Left renal cortex interstitium (tissue), 4 donors: ENCODE data around the gene SHROOM1. TPM values are rescaled to one million over a fixed set of nuclear protein-coding genes. Genes with fewer than 3 reads are reported as not detected.

ENCODE experiments used
- DNase-seq, 4 donors: peaks; one replicate each; pipeline ENCODE4 v3.0.0-alpha.2; 2013; ENCODE audit warnings: low read depth in 4 of 4, low spot score in 2 of 4, missing footprints in 1 of 4
- polyA plus RNA-seq, 4 donors: library from polyadenylated mRNA; unstranded; fragments of 120-200 nt; gene quantifications; one replicate each; pipeline ENCODE4 v1.2.1, GENCODE V29; 2013; ENCODE audit not compliant: insufficient read length in 4 of 4

The SHROOM1 gene
- polyA plus RNA-seq, 4 donors: 11.6 to 22.7 (median 18.4) TPM

GRCh38 chr5:132825033-132825833 is 5.2 kb downstream of the SHROOM1 start:
- no peak for DNase-seq

GRCh38 chr5:132824426-132824825 is 6.0 kb downstream of the SHROOM1 start:
- DNase-seq: no peak

- DNase-seq: no peak
Measured at GRCh38 chr5:132823481-132824050, 6.9 kb downstream of the SHROOM1 start.

- no peak for DNase-seq
Measured at GRCh38 chr5:132822650-132823480, 7.6 kb downstream of the SHROOM1 start.

- no peak for DNase-seq
Measured at GRCh38 chr5:132821791-132822190, 8.7 kb downstream of the SHROOM1 start.

- no peak for DNase-seq
Measured at GRCh38 chr5:132821350-132821749, 9.1 kb downstream of the SHROOM1 start.

GRCh38 chr5:132820162-132820754 is 10.2 kb downstream of the SHROOM1 start:
- peak in 1 of 4 donors; percentile 88 for DNase-seq

GRCh38 chr5:132819468-132819867 is 11.0 kb downstream of the SHROOM1 start:
- no peak for DNase-seq

GRCh38 chr5:132817011-132817410 is 13.4 kb downstream of the SHROOM1 start:
- DNase-seq: no peak

- DNase-seq: no peak
Measured at GRCh38 chr5:132816554-132816953, 13.9 kb downstream of the SHROOM1 start.

GRCh38 chr5:132816083-132816482 is 14.4 kb downstream of the SHROOM1 start:
- no peak for DNase-seq

GRCh38 chr5:132815454-132815853 is 15.0 kb downstream of the SHROOM1 start:
- DNase-seq: no peak

GRCh38 chr5:132814503-132815294 is 15.7 kb downstream of the SHROOM1 start:
- no peak for DNase-seq

- DNase-seq: no peak
Measured at GRCh38 chr5:132813599-132814502, 16.6 kb downstream of the SHROOM1 start.

- no peak for DNase-seq
Measured at GRCh38 chr5:132812781-132813598, 17.5 kb downstream of the SHROOM1 start, which contains the start of gene SOWAHA. TSS of gene SOWAHA (plus strand) at chr5:132813302. CDS start at chr5:132813622, 320 bp downstream.

GRCh38 chr5:132812123-132812765 is 18.2 kb downstream of the SHROOM1 start:
- no peak for DNase-seq

GRCh38 chr5:132810605-132811004 is 19.8 kb downstream of the SHROOM1 start:
- no peak for DNase-seq

- no peak for DNase-seq
Measured at GRCh38 chr5:132808866-132809265, 21.6 kb downstream of the SHROOM1 start.
